GM18519 (cell line): ENCODE data around the gene ZNF329.

Experiments used
- ATAC-seq: cut with Tn5 transposase; IDR thresholded peaks from one replicate; pipeline ENCODE4 v1.9.1; 2021; ENCODE audit warnings: mild to moderate bottlenecking, moderate library complexity; ENCODE audit not compliant: unreplicated experiment, low FRiP score

Gene ZNF329

DNA sequence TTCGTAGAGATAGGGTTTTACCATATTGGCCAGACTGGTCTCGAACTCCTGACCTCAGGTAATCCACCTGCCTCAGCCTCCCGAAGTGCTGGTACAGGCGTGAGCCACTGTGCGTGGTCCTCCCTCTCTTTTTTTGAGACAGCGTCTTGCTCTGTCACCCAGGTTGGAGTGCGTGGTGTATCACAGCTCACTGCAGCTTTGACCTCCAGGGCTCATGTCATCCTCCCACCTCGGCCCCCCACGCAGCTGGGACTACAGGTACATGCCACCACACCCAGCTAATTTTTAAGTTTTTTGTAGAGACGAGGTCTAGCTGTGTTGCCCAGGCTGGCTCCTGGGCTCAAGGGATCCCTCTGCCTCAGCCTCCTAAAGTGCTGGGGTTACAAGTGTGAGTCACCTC, 70.8 kb downstream of the ZNF329 start:
- no peak for ATAC-seq
